HuH-7.5 (cell line): Measurements from ENCODE around the gene C1QL2.

Source experiments
- DNase-seq: peaks from one replicate; pipeline ENCODE4 v3.0.0; 2011; ENCODE audit warnings: low spot score

C1QL2 gene

GRCh38 chr2:119137502-119137901 is 21.0 kb downstream of the C1QL2 start:
- DNase-seq: no peak

- no peak for DNase-seq
Observed at GRCh38 chr2:119136872-119137271, 21.7 kb downstream of the C1QL2 start.

- DNase-seq: no peak
Observed at GRCh38 chr2:119136093-119136492, 22.5 kb downstream of the C1QL2 start.

GRCh38 chr2:119134775-119135174 is 23.8 kb downstream of the C1QL2 start:
- no peak for DNase-seq

- peak; percentile 49 for DNase-seq
Observed at GRCh38 chr2:119126650-119127049, 31.9 kb downstream of the C1QL2 start.

- no peak for DNase-seq
Observed at GRCh38 chr2:119123389-119123788, 35.2 kb downstream of the C1QL2 start.

- DNase-seq: no peak
Observed at GRCh38 chr2:119122663-119123062, 35.9 kb downstream of the C1QL2 start.

GRCh38 chr2:119119999-119120756 is 38.4 kb downstream of the C1QL2 start:
- DNase-seq: no peak

- no peak for DNase-seq
Observed at GRCh38 chr2:119119076-119119785, 39.3 kb downstream of the C1QL2 start.

GRCh38 chr2:119117891-119118882 is 40.4 kb downstream of the C1QL2 start:
- DNase-seq: no peak

- DNase-seq: no peak
Observed at GRCh38 chr2:119117408-119117807, 41.1 kb downstream of the C1QL2 start.

GRCh38 chr2:119116411-119117295 is 41.9 kb downstream of the C1QL2 start:
- no peak for DNase-seq

GRCh38 chr2:119114266-119114665 is 44.3 kb downstream of the C1QL2 start:
- no peak for DNase-seq

- no peak for DNase-seq
Observed at GRCh38 chr2:119113489-119113770, 45.1 kb downstream of the C1QL2 start.

- no peak for DNase-seq
Observed at GRCh38 chr2:119112770-119113488, 45.6 kb downstream of the C1QL2 start.

- DNase-seq: no peak
Observed at GRCh38 chr2:119112230-119112629, 46.3 kb downstream of the C1QL2 start.

- DNase-seq: no peak
Observed at GRCh38 chr2:119111115-119111975, 47.2 kb downstream of the C1QL2 start.

GRCh38 chr2:119109866-119110265 is 48.7 kb downstream of the C1QL2 start:
- no peak for DNase-seq

- DNase-seq: no peak
Observed at GRCh38 chr2:119108186-119108585, 50.4 kb downstream of the C1QL2 start.
